A549 (cell line): ENCODE data around the gene LRRC63.

Source experiments
- CTCF ChIP-seq: fragments of >200 bp; sonication (Bioruptor Twin); formaldehyde crosslinking; IDR thresholded peaks from 3 replicates; pipeline ENCODE4 v1.5.1; 2016
- EP300 ChIP-seq, 2 experiments: fragments of >200 bp; sonication (Bioruptor Twin); formaldehyde crosslinking; IDR thresholded peaks; 2 replicates in 1 of 2; 3 replicates in 1 of 2; pipeline ENCODE4 v1.6.1; 2016 to 2017
- MAZ ChIP-seq: fragments of 150-350 bp; IDR thresholded peaks from 2 replicates; pipeline ENCODE4 v1.6.1; 2014; ENCODE audit warnings: antibody characterized with exemption, low read depth, low read length, borderline replicate concordance
- PBX3 ChIP-seq: IDR thresholded peaks from 2 replicates; pipeline ENCODE4 v1.6.1; 2012
- RNF2 ChIP-seq: fragments of 200-600 bp; sonication (generic); IDR thresholded peaks from 2 replicates; pipeline ENCODE4 v1.6.1; 2016; ENCODE audit warnings: low read depth, mild to moderate bottlenecking, antibody characterized with exemption, moderate library complexity, borderline replicate concordance

- TF ChIP-seq CTCF (no peak), PBX3 (no peak), EP300 (IDR thresholded peaks at IDR 0.05) (no peak), MAZ (no peak), RNF2 (no peak)
Observed at GRCh38 chr13:46185634-46186033, 26.1 kb upstream of the LRRC63 start.
